Neutrophil (primary cell): ENCODE measurements around the gene IGFBP1.

Source experiments
- H3K27ac ChIP-seq: fragments of 200-600 bp; sonication (generic); 2 replicates; pipeline ENCODE4 v1.5.1; 2016; ENCODE audit warnings: mild to moderate bottlenecking, moderate library complexity
- H3K27me3 ChIP-seq: fragments of 200-600 bp; sonication (generic); 2 replicates; pipeline ENCODE4 v1.6.0; 2016; ENCODE audit warnings: mild to moderate bottlenecking
- H3K36me3 ChIP-seq: fragments of 200-600 bp; sonication (generic); 2 replicates; pipeline ENCODE4 v1.5.1; 2017
- H3K4me1 ChIP-seq, 2 experiments: fragments of 200-600 bp in 1 of 2; sonication (generic) in 1 of 2; 1 replicate in 1 of 2; 2 replicates in 1 of 2; pipeline versions ENCODE4 v1.5.1 to v1.6.1; 2013 to 2016; ENCODE audit warnings: low read depth in 1 of 2, low read length in 1 of 2, mild to moderate bottlenecking in 1 of 2, moderate library complexity in 1 of 2; ENCODE audit not compliant: control insufficient read depth in 1 of 2, insufficient read depth in 1 of 2
- H3K4me3 ChIP-seq, 2 experiments: fragments of 200-600 bp in 1 of 2; sonication (generic) in 1 of 2; 1 replicate in 1 of 2; 2 replicates in 1 of 2; pipeline ENCODE4 v1.5.1; 2013 to 2016; ENCODE audit warnings: low read depth in 1 of 2, low read length in 1 of 2, mild to moderate bottlenecking in 1 of 2, moderate library complexity in 1 of 2
- H3K9me3 ChIP-seq: fragments of 200-600 bp; sonication (generic); 2 replicates; pipeline ENCODE4 v1.5.1; 2016
- CTCF ChIP-seq: fragments of 200-600 bp; sonication (generic); IDR thresholded peaks from 2 replicates; pipeline ENCODE4 v1.5.1; 2016; ENCODE audit warnings: antibody characterized with exemption

Gene IGFBP1

GRCh38 chr7:45885264-45885882 lies 2.9 kb upstream of the IGFBP1 start:
- H3K4me1 ChIP-seq, result no peaks in the 10 kb centered on the region
- no peak overlapping the region for H3K4me3 ChIP-seq
- H3K27ac ChIP-seq, result no peak overlapping the region
- no peaks in the 10 kb centered on the region for H3K36me3 ChIP-seq
- TF ChIP-seq CTCF, result no peak
- no peaks in the 10 kb centered on the region for H3K9me3 ChIP-seq
- peaks cover 53% of the 10 kb centered on the region for H3K27me3 ChIP-seq

- Histone ChIP-seq H3K27ac (no peak overlapping the region), H3K9me3 (no peaks in the 10 kb centered on the region), H3K4me1 (no peaks in the 10 kb centered on the region), H3K4me3 (no peak overlapping the region), H3K36me3 (no peaks in the 10 kb centered on the region), H3K27me3 (peaks cover 69% of the 10 kb centered on the region)
- TF ChIP-seq CTCF, result no peak
These were observed 1.2 kb upstream of the IGFBP1 start for GRCh38 chr7:45886931-45887667.

GRCh38 chr7:45888993-45889366 lies 692 bp downstream of the IGFBP1 start:
- TF ChIP-seq CTCF, result no peak
- no peak overlapping the region for H3K4me3 ChIP-seq
- no peaks in the 10 kb centered on the region for H3K4me1 ChIP-seq
- H3K27ac ChIP-seq, result no peak overlapping the region
- H3K27me3 ChIP-seq, result peaks cover 74% of the 10 kb centered on the region
- H3K9me3 ChIP-seq, result no peaks in the 10 kb centered on the region
- H3K36me3 ChIP-seq, result no peaks in the 10 kb centered on the region

GRCh38 chr7:45889367-45890067 lies 1.2 kb downstream of the IGFBP1 start:
- Histone ChIP-seq H3K9me3 (no peaks in the 10 kb centered on the region), H3K4me1 (no peaks in the 10 kb centered on the region), H3K36me3 (no peaks in the 10 kb centered on the region), H3K4me3 (no peak overlapping the region), H3K27ac (no peak overlapping the region), H3K27me3 (peaks cover 74% of the 10 kb centered on the region)
- no peak for TF ChIP-seq CTCF

GRCh38 chr7:45890125-45890901 lies 2.0 kb downstream of the IGFBP1 start:
- TF ChIP-seq CTCF, result no peak
- Histone ChIP-seq H3K4me3 (no peak overlapping the region), H3K27me3 (peaks cover 71% of the 10 kb centered on the region), H3K4me1 (no peaks in the 10 kb centered on the region), H3K9me3 (no peaks in the 10 kb centered on the region), H3K27ac (no peak overlapping the region), H3K36me3 (no peaks in the 10 kb centered on the region)
